Measurements from ENCODE around the gene PRUNE2.

DNA sequence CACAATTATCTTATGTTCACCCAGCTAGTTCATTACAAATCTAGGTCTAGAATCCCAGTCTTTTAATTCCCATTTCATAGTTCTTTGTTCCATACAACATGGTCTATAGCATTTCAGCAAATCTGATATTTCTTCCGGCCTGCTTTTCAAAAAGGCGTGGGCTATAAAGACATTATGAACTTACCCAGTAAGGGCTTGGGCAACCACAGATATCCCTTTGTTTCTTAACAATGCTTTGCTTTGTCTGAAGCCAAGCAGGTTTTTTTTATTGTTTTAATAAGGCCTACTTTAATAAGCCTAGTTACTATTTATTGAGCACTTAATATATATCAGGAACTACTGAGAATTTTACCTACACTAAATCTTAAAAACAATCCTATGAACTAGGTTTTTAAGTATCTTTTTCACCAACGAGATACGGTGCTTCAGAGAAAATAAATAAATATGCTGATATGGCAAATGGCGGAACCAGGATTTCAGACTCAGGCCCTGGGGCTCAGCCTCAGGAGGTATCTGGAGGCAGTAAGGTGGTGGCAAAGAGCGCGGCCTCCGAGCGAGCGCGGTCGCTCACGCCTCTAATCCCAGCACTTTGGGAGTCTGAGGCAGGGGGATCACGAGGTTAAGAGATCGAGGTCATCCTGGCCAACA lies 112.0 kb downstream of the PRUNE2 start:
- TF ChIP-seq, protein P1, sequence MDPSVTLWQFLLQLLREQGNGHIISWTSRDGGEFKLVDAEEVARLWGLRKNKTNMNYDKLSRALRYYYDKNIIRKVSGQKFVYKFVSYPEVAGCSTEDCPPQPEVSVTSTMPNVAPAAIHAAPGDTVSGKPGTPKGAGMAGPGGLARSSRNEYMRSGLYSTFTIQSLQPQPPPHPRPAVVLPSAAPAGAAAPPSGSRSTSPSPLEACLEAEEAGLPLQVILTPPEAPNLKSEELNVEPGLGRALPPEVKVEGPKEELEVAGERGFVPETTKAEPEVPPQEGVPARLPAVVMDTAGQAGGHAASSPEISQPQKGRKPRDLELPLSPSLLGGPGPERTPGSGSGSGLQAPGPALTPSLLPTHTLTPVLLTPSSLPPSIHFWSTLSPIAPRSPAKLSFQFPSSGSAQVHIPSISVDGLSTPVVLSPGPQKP (CRISPR knock-in tag; IDR thresholded peaks at IDR 0.05), result no peak
- no peak for TF ChIP-seq ZNF57 (CRISPR knock-in tag; IDR thresholded peaks at IDR 0.05)

All from K562 (cell line).